Thoracic aorta (tissue), 2 donors: ENCODE results near the gene NES. TPM values are rescaled to one million over a fixed set of nuclear protein-coding genes. Genes with fewer than 3 reads are reported as not detected.

Source experiments
- ATAC-seq: fragments of 150-250 bp; one replicate; pipeline ENCODE4 v1.8.0; 2017; ENCODE audit warnings: low read depth; ENCODE audit not compliant: insufficient number of reproducible peaks, low FRiP score
- DNase-seq: peaks from one replicate; pipeline ENCODE4 v3.0.0-alpha.2; 2020; ENCODE audit warnings: low spot score
- H3K27ac ChIP-seq, 2 donors: fragments of 200-600 bp; sonication (generic); 1 replicate in 1 of 2; 2 replicates in 1 of 2; pipeline ENCODE4 v1.5.1; 2016; ENCODE audit warnings: mild to moderate bottlenecking in 2 of 2, moderate library complexity in 2 of 2
- H3K27me3 ChIP-seq: fragments of 200-600 bp; sonication (generic); replicated peaks from 2 replicates; pipeline ENCODE4 v1.6.0; 2016; ENCODE audit warnings: mild to moderate bottlenecking; ENCODE audit not compliant: insufficient read depth
- H3K36me3 ChIP-seq: fragments of 200-600 bp; sonication (generic); one replicate; pipeline ENCODE4 v1.5.1; 2016
- H3K4me1 ChIP-seq, 2 donors: fragments of 200-600 bp; sonication (generic); 1 replicate in 1 of 2; 2 replicates in 1 of 2; pipeline versions ENCODE4 v1.5.1 to v1.6.0; 2016; ENCODE audit warnings: low read depth in 2 of 2, mild to moderate bottlenecking in 1 of 2; ENCODE audit not compliant: control insufficient read depth in 1 of 2
- H3K4me3 ChIP-seq: fragments of 200-600 bp; sonication (generic); 2 replicates; pipeline ENCODE4 v1.5.1; 2016; ENCODE audit warnings: mild to moderate bottlenecking
- H3K9me3 ChIP-seq: fragments of 200-600 bp; sonication (generic); 2 replicates; pipeline ENCODE4 v1.5.1; 2016
- total RNA-seq, 2 donors: library from RNA; depleted of rRNA; stranded (reverse); fragments of >200 nt; gene quantifications; one replicate each; pipeline versions ENCODE4 v1.1.0 to v1.2.3, GENCODE V29; 2016
- TF ChIP-seq, protein P1 (sequence below): fragments of 200-600 bp; sonication (generic); IDR thresholded peaks from one replicate; pipeline ENCODE4 v1.5.1; 2019; ENCODE audit warnings: antibody characterized with exemption

NES gene
- total RNA-seq, 2 donors from 2014 or later = 30.6 to 30.9 TPM

DNA sequence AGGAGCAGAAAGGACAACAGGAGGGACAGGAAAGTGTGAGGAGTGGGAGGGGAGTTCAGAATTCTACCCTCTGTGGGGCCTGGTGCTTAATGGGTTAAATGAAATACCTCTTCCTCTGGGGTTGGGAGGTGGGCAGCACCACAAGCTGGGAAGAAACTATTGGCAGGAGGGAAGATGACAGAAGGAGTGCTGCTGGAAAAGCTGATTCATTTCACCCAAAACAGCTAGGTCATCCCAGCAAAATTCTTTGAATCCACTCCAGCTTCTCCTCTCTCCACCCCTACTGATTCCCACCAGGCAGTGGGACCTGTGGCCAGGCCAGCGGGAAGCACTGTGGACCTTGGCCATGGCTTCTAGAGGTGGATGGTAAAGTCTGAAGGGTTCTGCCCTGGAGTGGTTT, 22.5 kb downstream of the NES start:
- Histone ChIP-seq H3K27me3 (no peaks in the 10 kb centered on the region), H3K4me1 (peaks cover 11 to 32% of the 10 kb centered on the region in 2 donors)
- DNase-seq = no peak

GRCh38 chr1:156652992-156653355, 24.2 kb downstream of the NES start:
- no peaks in the 10 kb centered on the region for H3K27me3 ChIP-seq
- H3K4me1 ChIP-seq = peaks cover 6 to 18% of the 10 kb centered on the region in 2 donors
- H3K9me3 ChIP-seq = no peaks in the 10 kb centered on the region
- H3K4me3 ChIP-seq = no peak overlapping the region
- TF ChIP-seq, protein P1, sequence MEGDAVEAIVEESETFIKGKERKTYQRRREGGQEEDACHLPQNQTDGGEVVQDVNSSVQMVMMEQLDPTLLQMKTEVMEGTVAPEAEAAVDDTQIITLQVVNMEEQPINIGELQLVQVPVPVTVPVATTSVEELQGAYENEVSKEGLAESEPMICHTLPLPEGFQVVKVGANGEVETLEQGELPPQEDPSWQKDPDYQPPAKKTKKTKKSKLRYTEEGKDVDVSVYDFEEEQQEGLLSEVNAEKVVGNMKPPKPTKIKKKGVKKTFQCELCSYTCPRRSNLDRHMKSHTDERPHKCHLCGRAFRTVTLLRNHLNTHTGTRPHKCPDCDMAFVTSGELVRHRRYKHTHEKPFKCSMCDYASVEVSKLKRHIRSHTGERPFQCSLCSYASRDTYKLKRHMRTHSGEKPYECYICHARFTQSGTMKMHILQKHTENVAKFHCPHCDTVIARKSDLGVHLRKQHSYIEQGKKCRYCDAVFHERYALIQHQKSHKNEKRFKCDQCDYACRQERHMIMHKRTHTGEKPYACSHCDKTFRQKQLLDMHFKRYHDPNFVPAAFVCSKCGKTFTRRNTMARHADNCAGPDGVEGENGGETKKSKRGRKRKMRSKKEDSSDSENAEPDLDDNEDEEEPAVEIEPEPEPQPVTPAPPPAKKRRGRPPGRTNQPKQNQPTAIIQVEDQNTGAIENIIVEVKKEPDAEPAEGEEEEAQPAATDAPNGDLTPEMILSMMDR = no peak
- ATAC-seq (no peak), DNase-seq (no peak)
- H3K36me3 ChIP-seq = no peaks in the 10 kb centered on the region
- no peak overlapping the region for H3K27ac ChIP-seq

More for the DNA sequence above, 22.5 kb downstream of the NES start:
- Histone ChIP-seq H3K27ac (no peak overlapping the region), H3K4me3 (no peak overlapping the region), H3K36me3 (no peaks in the 10 kb centered on the region), H3K9me3 (no peaks in the 10 kb centered on the region)
- ATAC-seq = no peak
- TF ChIP-seq, protein P1 = no peak

GRCh38 chr1:156652131-156652991, 24.8 kb downstream of the NES start:
- Histone ChIP-seq H3K27me3 (no peaks in the 10 kb centered on the region), H3K4me3 (no peak overlapping the region), H3K36me3 (no peaks in the 10 kb centered on the region), H3K27ac (no peak overlapping the region), H3K9me3 (no peaks in the 10 kb centered on the region), H3K4me1 (peaks cover 3 to 12% of the 10 kb centered on the region in 2 donors)
- TF ChIP-seq, protein P1 = no peak
- no peak for ATAC-seq
- DNase-seq = no peak

- Histone ChIP-seq H3K9me3 (no peaks in the 10 kb centered on the region), H3K4me1 (no peaks in the 10 kb centered on the region), H3K27me3 (no peaks in the 10 kb centered on the region), H3K4me3 (no peak overlapping the region), H3K27ac (no peak overlapping the region), H3K36me3 (no peaks in the 10 kb centered on the region)
- TF ChIP-seq, protein P1 = no peak
- DNase-seq (no peak), ATAC-seq (no peak)
These were observed 28.3 kb downstream of the NES start for GRCh38 chr1:156648951-156649350.

- Histone ChIP-seq H3K36me3 (no peaks in the 10 kb centered on the region), H3K4me1 (no peaks in the 10 kb centered on the region), H3K27me3 (no peaks in the 10 kb centered on the region), H3K4me3 (no peak overlapping the region), H3K27ac (no peak overlapping the region), H3K9me3 (no peaks in the 10 kb centered on the region)
- ATAC-seq = no peak
- TF ChIP-seq, protein P1 = no peak
- DNase-seq = no peak
These were observed 28.7 kb downstream of the NES start for GRCh38 chr1:156648496-156648895.
